ENCODE data around the gene UNC13A.

DNA sequence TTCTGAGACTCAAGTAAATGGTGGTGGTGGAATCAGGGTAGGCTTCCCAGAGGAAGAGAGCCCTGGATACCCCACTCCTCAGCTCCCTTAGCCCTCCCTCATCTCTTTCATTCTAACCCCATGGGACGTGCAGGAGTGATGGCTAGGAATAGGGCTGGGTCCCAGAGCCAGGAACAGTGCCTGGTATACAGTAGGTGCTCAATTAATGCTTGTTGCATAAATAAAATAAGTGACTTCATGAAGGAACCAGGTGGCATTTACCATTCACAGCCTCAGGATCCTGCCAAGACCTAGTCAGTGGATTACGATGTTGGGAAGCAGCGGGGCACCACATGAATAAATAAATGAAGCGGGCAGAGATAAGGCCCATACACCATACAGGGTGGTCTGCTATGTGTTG lies 3.9 kb downstream of the UNC13A start:
- no peak for TF ChIP-seq FOSL1 (IDR thresholded peaks at IDR 0.05; ENCODE audit: insufficient read depth, low read depth, low read length)
- TF ChIP-seq, protein P1, sequence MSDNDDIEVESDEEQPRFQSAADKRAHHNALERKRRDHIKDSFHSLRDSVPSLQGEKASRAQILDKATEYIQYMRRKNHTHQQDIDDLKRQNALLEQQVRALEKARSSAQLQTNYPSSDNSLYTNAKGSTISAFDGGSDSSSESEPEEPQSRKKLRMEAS (IDR thresholded peaks at IDR 0.05) = no peak
- TF ChIP-seq, protein P2, sequence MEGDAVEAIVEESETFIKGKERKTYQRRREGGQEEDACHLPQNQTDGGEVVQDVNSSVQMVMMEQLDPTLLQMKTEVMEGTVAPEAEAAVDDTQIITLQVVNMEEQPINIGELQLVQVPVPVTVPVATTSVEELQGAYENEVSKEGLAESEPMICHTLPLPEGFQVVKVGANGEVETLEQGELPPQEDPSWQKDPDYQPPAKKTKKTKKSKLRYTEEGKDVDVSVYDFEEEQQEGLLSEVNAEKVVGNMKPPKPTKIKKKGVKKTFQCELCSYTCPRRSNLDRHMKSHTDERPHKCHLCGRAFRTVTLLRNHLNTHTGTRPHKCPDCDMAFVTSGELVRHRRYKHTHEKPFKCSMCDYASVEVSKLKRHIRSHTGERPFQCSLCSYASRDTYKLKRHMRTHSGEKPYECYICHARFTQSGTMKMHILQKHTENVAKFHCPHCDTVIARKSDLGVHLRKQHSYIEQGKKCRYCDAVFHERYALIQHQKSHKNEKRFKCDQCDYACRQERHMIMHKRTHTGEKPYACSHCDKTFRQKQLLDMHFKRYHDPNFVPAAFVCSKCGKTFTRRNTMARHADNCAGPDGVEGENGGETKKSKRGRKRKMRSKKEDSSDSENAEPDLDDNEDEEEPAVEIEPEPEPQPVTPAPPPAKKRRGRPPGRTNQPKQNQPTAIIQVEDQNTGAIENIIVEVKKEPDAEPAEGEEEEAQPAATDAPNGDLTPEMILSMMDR (IDR thresholded peaks at IDR 0.05; ENCODE audit: control extremely low read depth in 1 of 3, insufficient read depth in 1 of 3, low read depth in 1 of 3, low read length in 3 of 3) = no peak
- no peak for TF ChIP-seq POLR2AphosphoS5 (IDR thresholded peaks at IDR 0.05; ENCODE audit: low read depth, low read length)
- TF ChIP-seq CEBPB (IDR thresholded peaks at IDR 0.05; ENCODE audit: low read depth, low read length) = no peak
- no peak for TF ChIP-seq BRCA1 (IDR thresholded peaks at IDR 0.05; ENCODE audit: low read depth, low read length)
- no peak for TF ChIP-seq KDM5A (IDR thresholded peaks at IDR 0.05; ENCODE audit: low read length)
- TF ChIP-seq TAF1 (IDR thresholded peaks at IDR 0.05; ENCODE audit: low read depth, low read length) = no peak
- TF ChIP-seq ZNF274 (IDR thresholded peaks at IDR 0.05; ENCODE audit: borderline replicate concordance, extremely low read depth, low read length) = no peak
